RPMI7951 (cell line): ENCODE data around the gene PNPLA7. TPM values are rescaled to one million over a fixed set of nuclear protein-coding genes. Genes with fewer than 3 reads are reported as not detected.
"Not testable (repeated sequence)": the region's sequence is repeated elsewhere in the genome, so short reads cannot be mapped to it uniquely, and the experiment has no call there.

Experiments used
- DNase-seq: peaks from one replicate; pipeline ENCODE4 v3.0.0-alpha.2; 2012; ENCODE audit warnings: low read depth
- total RNA-seq: library from RNA; depleted of rRNA; stranded (reverse); fragments of >200 nt; shearing (Covaris generic); gene quantifications from 2 replicates; pipeline ENCODE4 v1.2.3, GENCODE V29; 2014

The PNPLA7 gene
- total RNA-seq, 1 experiment from 2014 or later = not detected

DNA sequence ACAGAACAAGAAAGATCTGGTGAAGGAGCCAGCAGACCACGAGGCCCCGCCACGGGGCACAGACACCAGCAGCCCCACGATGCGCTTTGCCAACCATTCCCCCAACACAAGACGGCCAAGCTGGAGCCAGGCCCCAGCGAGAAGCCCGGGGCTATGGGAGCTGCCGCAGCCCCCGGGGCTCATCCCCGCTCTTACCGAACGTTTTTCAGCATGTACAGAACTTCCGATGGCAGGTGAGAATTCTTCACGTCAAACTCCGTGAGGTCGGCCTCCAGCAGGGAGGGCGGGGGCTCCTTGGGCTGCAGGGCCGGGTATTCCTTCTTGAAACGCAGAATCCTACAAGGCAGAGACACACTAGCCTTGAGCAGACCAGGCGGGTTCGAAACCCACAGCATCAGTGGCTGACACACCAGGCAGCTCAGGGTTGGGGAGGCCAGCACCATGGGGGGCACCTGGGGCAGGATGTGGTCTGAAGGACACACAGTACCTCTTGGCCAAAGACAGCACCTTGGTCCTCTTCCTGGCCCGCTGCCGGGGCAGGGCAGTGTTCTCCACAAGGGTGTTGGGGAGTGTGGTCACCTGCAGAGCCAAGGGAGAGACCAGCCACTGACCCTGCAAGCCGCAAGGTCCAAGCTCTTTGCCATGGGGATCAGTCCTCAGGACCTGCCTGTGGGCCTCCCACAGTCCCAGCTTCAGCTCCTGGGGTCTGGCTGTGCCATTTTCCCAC lies 6.8 kb downstream of the PNPLA7 start:
- no peak for DNase-seq

DNA sequence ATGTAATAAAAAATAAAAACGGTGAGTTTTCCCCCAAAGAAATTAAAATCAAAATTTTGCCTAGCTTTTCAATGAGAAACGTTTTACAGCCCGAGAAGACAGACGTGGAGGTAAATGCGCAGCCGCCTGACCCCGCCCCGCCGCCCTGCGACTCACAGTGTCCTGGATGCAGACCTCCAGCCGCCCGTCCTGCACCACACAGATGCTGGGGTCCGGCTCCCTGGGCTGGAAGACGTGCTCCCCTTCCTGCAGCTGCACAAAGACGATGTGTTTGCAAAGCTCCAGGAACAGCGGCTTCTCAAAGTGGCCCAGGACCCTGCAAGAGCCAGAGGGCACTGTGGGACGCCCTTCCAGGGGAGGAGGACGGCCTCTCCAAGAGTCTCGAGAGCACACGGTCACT lies 7.7 kb downstream of the PNPLA7 start:
- DNase-seq = no peak

DNA sequence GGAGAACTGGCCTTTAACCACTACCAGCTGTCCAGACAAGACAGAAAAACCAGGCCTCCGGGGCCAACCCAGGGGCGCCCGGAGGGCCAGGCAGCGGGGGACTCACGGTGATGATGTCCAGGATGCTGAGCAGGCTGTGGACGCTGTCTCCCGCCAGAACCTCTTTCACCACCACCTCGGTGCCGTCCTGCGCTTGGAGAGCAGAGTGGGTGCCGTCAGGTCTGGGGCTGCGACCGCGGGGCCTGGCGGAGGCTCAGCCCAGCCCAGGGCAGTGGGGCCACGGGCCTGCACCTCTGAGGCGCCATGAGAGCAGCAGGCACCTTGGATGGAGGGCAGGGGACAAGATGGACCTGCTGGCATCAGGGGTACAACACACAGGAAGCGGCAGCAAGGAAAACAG lies 9.7 kb downstream of the PNPLA7 start:
- DNase-seq = no peak

DNA sequence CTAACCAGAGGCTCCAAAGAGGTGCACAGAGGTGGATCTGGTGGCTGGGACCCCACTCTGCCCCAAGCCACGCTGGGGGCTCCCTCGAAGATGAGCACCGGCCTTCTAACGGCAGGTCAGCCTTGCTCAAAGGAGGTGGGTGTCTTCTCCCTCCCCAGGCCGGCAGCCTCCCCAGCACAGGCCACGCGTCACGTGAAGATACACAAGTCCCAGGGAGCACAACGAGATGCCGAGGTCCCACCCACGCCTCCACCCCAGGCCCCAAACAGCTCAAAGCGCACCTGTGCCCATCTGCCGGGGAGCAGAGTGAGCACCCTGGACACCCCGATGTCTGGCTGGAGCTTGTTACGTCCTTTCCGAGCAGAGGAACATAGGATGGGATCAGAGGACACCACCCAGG lies 12.1 kb downstream of the PNPLA7 start:
- DNase-seq = no peak

DNA sequence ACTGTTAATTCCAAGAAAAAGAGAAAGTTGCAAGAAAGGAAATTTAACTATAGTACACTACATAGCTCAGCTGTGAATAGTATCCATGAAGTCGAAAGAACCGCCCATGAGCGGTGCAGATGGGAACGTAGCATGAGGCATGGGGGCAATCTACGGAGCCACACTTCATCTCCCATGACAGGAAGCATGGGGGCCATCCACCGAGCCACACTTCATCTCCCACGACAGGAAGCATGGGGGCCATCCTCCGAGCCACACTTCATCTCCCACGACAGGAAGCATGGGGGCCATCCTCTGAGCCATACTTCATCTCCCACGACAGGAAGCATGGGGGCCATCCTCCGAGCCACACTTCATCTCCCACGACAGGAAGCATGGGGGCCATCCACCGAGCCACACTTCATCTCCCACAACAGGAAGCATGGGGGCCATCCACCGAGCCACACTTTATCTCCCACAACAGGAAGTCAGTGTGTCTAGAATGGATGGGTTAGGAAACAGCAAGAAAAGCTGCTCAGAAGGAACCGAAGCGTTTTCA lies 13.5 kb downstream of the PNPLA7 start:
- DNase-seq = not testable (repeated sequence)

DNA sequence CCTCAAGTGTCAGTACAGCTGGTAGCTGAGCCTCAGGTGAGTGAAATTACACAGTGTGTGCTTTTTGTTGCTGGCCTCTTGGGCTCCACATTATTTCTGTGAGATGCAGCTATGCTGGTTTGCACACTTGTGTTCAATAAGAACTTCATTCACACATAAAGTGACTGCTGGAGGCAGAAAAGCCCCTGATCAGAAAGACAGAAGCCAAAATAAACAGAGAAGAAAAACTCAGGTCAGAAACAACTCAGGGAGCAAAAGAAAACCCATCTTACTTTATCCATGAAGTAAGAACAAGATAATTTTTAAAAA lies 15.1 kb downstream of the PNPLA7 start:
- no peak for DNase-seq

DNA sequence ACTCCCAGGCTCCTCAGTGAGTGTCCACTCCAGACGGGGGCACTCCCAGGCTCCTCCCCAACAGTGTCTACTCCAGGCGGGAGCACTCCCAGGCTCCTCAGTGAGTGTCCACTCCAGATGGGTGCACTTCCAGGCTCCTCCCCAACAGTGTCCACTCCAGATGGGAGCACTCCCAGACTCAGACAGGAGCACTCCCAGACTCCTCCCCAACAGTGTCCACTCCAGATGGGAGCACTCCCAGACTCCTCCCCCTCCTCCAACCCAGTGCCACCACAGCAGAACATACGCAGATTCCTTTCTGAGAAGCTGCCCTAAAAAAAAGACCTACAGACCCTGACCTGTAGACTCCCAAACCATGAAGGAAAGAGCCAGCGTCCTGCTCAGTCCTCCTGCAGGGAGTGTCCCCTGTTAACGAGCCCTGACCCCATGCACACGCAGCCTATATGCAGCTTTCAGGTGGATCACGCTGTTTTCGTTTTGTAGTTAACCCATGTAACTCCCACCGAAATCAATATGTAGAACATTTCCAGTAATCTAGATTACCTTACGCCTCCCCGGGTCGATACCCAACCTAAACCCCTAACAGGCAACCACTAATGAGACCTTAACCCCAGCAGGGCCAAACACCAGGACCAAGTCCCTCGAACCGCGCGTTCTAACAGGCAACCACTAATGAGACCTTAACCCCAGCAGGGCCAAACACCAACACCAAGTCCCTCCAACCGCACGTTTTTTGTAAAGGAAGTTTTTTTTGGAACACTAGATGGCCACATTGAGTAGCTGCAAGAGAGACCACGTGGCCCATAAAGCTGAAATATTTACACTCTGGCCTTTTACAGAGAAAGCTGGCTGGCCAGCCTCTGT lies 15.7 kb downstream of the PNPLA7 start:
- DNase-seq = peak; percentile 57

DNA sequence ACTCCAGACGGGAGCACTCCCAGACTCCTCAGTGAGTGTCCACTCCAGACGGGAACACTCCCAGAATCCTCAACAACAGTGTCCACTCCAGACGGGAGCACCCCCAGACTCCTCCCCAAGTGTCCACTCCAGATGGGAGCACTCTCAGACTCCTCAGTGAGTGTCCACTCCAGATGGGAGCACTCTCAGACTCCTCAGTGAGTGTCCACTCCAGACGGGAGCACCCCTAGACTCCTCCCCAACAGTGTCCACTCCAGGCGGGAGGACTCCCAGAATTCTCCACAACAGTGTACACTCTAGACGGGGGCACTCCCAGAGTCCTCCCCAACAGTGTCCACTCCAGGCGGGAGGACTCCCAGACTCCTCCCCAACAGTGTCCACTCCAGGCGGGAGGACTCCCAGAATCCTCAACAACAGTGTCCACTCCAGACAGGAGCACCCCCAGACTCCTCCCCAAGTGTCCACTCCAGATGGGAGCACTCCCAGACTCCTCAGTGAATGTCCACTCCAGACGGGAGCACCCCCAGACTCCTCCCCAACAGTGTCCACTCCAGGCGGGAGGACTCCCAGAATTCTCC lies 17.2 kb downstream of the PNPLA7 start:
- DNase-seq = not testable (repeated sequence)

DNA sequence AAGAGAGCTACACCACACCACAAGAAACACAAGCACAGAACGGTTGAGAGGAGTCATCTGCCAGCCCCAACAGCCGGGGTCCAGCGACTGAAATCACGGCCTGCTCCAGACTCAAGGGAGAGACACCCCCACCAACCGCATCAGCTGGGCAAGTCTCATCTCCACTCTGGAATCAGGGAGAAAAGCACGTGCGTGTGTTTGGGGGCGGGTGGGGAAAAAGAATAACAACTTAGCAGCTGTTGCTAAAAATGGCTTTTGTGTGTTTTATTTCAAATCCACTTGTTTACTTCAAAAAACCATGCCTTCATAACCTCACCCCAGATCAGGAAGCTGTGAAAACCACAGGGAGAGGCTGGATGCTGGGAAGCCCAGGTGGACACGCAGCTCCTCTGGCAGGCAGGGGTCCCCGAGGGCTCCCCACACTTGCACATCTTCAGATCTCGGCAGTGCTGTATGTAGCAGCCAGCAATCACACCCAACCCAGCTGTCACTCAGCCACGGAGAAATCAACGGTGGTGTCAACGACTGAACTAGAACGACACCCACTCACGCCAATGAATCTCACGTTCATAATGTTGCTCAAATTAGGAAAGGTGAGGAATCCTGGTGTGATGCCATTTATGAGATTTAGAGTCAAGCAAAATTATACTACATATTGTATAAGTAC lies 19.0 kb downstream of the PNPLA7 start:
- no peak for DNase-seq

DNA sequence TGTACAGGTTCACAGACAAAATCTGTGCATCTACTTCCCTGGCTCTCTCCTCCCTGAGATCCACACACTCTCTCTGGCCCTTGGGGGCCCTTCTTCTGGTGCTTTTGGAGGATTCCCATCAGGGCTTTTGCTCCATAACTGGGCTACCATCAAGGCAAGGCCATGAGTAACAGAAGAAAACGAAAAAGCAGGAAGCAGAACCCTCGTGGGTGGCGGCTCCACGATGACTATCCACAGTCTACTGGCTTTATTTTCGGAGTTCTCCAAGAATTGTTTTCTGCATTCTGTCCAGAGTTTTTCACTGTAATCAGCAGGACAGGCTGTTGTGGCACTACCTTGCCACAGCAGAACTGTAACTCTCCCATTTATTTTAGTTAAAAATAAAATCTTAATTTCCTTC lies 19.9 kb downstream of the PNPLA7 start:
- DNase-seq = no peak

DNA sequence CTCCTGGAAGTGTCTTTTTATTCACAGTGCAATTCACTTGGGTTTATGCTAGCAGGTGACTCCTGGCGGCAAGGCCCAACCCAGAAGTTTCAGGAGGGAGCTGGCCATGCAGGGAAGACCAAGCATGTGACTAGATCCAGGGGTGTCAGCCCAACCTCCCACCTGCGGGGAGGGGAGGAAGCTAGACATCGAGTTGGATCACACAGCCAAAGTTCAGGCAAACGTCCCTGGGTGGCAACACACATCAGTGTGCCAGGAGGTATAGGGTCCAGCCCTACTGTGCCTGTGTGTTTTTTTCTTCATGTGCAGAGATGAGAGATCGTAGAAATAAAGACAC lies 25.3 kb downstream of the PNPLA7 start:
- no peak for DNase-seq

DNA sequence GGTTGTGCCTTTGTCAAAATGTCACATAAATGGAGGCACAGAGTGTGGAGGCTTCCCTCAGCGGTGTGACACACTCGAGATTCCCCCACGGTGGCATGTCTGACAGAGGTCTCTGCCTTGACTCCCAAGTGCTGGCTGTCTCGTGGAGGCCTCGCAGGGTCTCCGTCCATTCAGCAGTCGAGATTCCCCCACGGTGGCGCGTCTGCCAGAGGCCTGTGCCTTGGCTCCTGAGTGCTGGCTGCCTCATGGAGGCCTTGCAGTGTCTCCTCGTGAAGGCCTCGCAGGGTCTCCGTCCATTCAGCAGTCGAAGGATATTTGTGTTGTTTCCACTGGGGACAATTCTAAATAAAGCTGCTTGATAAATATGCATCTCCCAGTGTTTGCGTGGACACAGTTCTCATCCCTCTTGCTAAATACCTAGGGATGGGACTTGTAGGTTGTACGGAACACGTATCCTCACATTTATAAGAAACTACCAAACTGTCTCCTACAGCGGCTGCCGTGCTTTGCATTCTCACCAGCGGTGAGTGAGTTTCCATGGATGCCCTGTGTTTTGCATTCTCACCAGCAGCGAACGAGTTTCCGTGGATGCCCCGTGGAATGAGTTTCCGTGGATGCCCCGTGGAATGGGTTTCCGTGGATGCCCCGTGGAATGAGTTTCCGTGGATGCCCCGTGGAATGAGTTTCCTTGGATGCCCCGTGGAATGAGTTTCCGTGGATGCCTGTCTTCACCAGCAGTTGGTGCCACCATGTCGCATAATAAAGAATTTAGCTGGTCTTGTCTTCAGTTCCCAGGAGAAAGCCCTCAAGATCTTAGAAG lies 25.8 kb downstream of the PNPLA7 start:
- DNase-seq = no peak

DNA sequence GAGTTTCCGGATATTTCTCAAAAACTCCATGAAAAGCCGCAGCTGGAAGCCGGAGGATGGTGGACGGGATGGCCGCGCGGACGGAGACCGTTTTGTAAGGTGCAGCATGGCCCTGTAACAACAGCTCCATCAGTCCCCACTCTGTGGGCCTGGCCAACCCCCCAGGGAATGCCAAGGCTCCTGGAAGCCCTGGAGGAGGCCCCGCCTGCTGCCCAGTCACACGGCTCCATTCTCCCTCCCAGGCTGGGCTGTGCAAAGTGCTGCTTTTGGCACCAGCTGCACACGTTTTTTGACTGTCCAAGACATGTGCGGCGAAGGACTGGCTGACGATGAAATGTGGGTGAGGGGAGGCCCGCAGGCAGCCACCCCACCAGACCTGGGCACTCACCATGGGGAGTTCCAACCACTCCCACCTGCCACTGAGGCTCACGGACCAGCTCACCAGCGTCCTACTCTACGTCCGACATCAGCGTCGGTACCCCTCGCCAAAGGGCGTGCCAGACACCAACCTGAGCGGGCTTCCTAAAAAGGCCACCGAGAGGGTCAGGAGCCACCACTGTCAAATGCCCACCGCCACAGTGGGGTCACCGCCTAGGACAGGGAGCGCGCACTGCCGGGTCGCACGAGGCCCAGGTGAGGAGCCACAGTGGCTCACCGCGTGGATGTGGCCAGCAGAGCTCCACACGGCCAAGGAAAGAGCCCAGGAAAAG lies 27.3 kb downstream of the PNPLA7 start:
- DNase-seq = no peak

DNA sequence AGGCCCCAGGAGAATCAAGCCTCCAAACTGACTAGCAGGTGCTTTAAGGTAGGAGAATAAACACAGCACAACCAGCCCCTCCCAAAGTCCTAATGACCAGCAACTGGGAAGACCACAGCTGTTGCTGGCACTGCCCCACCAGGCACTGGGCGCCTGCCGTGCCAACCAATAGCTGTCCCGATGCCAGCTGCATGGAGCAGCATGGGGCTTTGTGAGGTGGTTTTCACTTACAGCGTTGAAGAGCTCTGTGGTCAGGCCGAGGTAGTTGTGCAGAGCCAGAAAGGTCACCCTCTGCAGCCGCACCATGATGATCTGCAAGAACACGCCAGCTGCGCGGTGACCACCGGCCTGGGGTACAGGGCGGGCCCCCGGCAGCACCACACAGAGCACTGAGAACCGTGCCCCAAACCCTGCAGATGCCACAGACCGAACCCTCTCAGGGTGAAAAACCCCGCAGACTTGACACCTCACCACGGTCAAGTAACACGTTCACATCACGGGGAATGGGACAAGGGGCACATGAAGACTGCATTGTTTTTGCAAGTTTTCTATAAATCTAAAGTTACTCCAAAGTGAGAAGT lies 28.7 kb downstream of the PNPLA7 start:
- DNase-seq = no peak

DNA sequence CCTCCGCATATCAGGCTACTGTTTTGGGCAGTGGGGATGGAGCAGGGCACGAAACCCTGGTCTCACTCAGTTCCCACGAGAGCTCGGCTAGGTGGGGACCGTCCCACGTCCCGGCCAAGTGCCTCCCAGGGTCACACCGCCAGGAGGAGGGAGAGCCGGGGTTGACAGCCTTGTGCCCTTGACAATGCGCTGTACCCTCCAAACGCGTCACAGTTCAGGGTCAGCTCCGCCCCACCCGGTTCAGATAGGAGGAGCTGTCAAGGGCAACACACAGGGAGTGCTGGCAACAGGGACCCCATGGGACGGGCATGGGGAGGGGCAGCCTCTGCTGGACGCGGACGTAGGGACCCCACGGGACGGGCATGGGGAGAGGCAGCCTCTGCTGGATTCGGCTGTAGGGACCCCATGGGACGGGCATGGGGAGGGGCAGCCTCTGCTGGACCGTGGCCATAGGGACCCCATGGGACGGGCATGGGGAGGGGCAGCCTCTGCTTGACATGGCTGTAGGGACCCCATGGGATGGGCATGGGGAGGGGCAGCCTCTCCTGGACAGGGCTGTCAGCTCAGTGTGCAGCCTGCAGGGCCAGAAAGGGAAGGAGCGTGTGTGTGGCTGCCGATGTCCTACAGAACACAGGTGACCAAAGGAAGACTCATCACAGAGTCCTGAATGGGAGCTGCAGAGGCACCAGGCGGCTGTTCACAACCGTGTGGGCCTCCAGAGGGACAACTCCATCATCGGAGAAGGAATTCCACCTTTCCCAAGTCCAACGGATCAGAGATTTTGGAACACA lies 29.4 kb downstream of the PNPLA7 start:
- DNase-seq = no peak

DNA sequence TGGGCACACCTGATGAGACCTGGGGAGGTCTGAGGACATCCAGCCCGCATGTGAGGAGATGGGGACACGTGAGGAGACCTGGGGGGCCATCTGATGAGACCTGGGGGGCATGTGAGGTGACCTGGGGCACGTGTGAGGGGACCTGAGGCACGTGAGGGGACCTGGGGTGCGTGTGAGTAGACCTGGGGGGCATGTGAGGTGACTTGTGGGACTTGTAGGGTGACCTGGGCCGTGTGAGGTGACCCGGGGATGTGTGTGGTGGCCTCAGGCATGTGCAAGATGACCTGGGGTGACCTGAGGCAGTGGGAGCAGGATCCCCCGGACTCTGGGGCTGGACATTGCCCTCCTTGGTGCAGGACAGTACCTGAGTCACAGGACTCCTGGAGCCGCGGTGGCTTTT lies 30.6 kb downstream of the PNPLA7 start:
- DNase-seq = no peak

DNA sequence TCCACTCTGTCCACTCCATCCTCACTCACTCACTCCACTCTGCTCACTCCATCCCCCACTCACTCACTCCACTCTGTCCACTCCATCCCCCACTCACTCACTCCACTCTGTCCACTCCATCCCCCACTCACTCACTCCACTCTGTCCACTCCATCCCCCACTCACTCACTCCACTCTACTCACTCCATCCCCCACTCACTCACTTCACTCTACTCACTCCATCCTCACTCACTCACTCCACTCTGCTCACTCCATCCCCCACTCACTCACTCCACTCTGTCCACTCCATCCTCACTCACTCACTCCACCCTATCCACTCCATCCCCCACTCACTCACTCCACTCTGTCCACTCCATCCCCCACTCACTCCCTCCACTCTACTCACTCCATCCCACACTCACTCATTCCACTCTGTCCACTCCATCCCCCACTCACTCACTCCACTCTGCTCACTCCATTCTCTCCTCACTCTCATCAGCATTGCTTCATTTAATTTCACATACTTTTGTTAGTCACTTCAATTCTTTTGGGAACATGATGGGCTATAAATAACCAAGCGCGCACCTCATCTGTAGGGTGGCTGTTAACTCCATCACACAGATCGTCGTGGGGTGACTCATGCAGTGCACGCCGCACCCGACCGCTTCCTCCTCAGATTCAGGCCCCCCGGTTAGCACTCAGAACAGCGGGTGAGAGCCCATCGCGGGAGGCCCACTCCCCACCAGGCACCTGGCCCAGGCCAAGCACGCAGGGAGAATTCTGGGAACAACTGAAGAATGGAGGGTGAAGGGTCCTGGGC lies 31.3 kb downstream of the PNPLA7 start:
- peak; percentile 61 for DNase-seq

DNA sequence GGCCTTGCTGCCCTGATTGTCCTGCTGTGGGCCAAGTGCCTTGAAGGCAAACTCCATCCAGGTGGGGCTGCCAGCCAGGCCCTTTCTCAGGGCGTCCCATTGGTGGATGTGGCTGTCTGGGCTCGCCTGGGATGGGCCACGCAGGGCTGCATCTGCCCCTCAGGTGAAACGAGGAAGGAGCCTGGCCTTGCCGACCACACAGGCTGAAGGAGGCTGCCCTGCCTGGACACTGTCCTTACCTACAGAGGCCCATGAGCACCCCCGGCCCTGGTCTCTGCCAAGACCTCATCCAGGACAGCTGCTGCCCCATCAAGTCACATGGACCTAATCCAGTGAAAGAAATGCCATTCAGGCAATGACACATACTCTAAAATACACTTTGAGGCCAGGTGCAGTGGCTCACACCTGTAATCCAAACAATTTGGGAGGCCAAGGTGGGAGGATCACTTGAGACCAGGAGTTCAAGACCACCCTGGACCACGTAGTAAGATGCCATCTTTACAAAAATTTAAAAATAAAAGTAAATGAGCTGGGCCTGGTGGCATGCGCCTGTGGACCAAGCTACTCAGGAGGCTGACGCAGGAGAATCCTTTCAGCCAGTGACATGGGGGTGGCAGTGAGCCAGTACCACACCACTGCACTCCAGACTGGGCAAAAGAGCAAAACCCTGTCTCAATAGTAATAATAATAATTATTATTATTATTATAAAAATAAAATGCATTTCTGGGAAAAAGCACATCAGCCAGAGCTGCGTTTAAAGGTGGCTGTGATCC lies 33.9 kb downstream of the PNPLA7 start:
- no peak for DNase-seq
